HG03342 (cell line): ENCODE data around the gene GDPGP1.
"Not testable (repeated sequence)": the region's sequence is repeated elsewhere in the genome, so short reads cannot be mapped to it uniquely, and the experiment has no call there.

Experiments
- ATAC-seq: cut with Tn5 transposase; IDR thresholded peaks from one replicate; pipeline ENCODE4 v1.9.1; 2021; ENCODE audit warnings: mild to moderate bottlenecking, moderate library complexity; ENCODE audit not compliant: unreplicated experiment

GDPGP1 gene

DNA sequence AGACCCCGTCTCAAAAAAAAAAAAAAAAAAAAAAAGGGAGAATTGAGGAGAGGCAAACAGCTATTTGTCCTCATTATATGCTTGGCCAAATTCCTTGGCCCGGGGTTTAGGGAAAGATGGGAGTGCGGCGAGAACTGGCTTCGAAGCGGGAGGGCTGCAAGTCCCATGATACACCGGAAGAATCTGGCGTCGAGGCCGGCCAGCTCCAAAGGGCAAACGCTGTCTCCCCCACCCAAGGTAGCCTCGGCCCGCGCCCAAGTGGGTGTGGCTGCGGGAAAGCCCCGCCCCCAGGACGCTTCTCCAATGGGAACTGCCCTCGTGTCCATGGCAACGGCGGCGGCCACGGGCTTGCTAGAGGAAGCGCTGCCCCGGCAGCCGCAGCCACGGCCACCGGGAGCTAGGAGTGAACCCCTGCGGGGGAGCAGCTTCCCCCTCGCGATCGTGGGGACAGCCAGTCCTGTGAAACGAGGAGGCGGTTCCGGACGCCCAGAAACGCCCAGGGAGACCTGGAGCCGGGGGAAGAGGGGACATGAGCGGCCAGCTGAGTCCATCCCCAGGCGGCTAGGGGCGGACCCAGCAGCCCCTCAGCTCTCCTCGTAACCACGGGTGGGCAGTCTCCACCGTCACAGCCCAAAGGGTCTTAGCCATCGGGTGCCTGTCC is 15.3 kb downstream of the GDPGP1 start, which contains the start of gene TTLL13:
Gene TTLL13 (plus strand): TSS at position 354 of the 661 bp plus-strand sequence. CDS start 1,075 bp downstream, outside the sequence.
- peak; percentile 55 for ATAC-seq

DNA sequence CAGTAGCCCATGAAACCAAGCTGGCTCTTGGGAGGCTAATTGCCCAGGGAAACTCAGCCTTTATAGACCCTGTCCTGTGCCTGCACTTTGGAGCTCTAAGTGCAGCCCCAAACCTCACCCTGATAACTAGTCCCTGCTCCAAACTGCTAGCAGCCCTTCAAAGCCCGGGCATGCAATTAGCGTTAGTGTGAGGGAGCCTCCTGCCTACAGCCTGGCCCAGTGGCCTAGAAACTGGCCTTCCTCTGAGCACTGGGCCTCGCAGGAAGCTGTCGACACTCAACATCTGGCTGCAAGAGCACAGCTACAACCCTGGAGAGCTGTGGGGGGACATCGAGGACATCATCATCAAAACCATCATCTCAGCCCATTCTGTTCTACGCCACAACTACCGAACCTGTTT is 23.8 kb downstream of the GDPGP1 start:
- ATAC-seq: no peak

DNA sequence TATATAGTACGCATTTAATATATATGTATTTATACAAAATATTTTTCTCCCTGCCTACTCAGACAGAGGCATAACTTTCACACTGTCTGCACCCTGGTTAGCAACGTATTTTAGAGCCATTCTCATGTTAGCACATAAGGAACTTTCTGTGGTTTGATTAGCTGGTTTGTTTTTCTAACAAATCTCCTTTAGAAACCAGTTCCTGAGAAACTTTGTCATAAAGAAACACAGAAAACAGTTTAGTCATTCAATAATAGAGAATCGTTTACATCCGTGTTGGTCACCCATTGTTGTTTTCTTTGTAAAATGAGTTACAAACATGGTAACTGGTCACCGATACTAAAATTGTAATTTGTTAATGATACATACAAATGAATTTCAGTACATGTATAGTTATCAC is 25.5 kb downstream of the GDPGP1 start:
- peak; percentile 75 for ATAC-seq

- not testable (repeated sequence) for ATAC-seq
Observed at GRCh38 chr15:90260731-90261130, 26.7 kb downstream of the GDPGP1 start.

GRCh38 chr15:90261811-90262210 is 27.8 kb downstream of the GDPGP1 start:
- no peak for ATAC-seq

- ATAC-seq: no peak
Observed at GRCh38 chr15:90262426-90262825, 28.4 kb downstream of the GDPGP1 start.

DNA sequence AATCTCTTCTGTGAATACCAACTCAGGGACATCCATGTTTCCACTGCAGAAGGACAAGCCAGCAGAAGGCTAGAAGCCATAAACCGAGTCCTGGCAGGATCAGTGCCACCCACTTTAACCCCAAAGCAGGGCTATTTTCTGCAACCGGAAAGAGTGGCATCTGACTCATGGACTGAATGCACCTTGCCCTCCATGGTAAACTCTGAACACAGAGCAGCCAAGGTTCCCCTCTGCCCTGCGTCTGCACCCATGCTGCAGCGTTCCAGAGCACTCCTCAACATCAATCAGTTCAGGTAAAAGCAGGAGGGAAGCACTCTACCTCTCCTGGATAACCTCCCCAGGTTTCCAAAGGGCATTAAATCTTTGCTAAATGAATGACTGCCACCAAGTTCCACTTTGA is 30.7 kb downstream of the GDPGP1 start:
- ATAC-seq: no peak

GRCh38 chr15:90265271-90266060 is 31.5 kb downstream of the GDPGP1 start, which contains the start of gene NGRN:
TSS of gene NGRN (plus strand) at chr15:90265672. CDS start at chr15:90265713, 41 bp downstream.
- peak; percentile 93 for ATAC-seq

DNA sequence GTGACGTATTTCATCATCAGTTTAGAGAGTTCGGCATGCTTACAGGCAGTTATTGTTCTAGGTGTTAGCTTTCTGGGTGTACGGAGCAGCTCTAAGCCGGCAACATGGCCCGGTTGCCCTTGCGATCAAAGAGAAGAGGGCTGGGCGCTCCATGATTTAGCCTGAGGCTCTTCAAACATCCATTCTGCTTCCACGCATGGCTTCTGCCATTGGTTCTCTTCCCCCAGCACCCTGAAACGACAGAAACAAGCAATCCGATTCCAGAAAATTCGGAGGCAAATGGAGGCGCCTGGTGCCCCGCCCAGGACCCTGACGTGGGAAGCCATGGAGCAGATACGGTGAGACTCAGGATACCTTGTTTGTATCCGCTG is 32.0 kb downstream of the GDPGP1 start:
- peak; percentile 17 for ATAC-seq

DNA sequence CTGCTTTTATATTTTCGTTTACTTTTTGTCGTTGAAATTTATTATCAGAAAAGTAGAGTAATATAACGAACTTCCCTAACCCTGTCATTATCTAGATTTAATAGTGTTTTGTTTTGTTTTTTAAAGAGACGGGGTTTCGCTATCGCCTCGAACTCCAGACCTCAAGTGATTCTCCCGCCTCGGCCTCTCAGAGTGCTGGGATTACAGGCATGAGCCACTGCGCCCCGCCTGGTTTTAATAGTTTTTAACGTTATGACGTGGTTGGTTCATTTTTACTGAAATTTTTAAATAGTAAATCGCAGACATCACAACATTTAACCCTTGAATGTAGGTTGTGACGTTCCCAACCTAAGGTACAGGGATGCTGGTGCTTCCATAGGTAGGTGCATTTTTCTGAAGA is 32.5 kb downstream of the GDPGP1 start:
- ATAC-seq: no peak

DNA sequence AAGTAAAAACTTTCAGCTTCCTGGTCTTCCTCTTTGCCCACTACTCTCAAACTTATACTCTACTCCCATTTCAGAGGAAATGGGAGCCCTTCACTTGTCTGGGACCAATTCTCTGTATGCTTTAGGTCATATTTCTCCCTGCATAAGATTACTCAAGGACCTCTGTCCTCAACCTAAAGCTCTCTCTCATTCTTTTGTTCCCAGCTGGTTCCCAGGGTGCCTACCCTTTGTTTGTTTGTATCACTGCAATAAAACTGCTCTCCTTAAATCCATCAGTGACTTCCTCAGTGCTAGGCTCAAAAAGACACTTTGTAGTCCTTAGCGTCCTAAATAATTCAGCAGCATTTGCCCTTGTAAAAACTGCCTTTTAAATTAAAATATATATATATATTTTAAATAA is 34.4 kb downstream of the GDPGP1 start:
- ATAC-seq: no peak

GRCh38 chr15:90270502-90271150 is 36.6 kb downstream of the GDPGP1 start:
- no peak for ATAC-seq

- no peak for ATAC-seq
Observed at GRCh38 chr15:90271459-90272166, 37.6 kb downstream of the GDPGP1 start.

DNA sequence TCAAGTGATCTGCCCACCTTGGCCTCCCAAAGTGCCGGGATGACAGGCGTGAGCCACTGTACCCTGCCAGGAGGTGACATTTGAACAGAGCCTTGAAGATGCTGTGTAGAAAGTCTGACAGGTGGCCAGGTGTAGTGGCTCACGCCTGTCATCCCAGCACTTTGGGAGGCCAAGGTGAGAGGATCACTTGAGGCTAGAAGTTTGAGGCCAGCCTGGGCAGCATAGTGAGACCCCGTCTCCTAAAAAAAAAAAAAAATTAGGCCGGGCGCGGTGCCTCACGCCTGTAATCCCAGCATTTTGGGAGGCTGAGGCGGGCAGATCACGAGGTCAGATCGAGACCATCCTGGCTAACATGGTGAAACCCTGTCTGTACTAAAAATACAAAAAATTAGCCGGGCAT is 44.5 kb downstream of the GDPGP1 start:
- ATAC-seq: not testable (repeated sequence)

DNA sequence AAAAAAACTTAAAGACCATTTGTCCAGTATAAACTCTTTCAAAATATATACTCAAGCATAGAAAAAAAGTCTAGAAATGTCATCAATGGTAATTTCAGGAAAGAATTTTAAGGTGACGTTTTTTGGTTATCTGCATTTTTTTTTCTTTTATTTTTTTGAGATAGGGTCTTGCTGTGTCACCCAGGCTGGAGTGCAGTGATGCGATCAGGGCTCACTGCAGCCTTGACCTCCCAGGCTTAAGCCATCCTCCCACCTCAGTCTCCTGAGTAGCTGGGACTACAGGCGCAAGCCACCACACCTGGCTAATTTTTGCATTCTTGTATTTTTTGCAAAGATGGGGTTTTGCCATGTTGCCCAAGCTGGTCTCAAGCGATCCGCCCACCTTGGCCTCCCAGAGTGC is 46.7 kb downstream of the GDPGP1 start:
- not testable (repeated sequence) for ATAC-seq

- not testable (repeated sequence) for ATAC-seq
Observed at GRCh38 chr15:90281637-90282036, 47.6 kb downstream of the GDPGP1 start.

DNA sequence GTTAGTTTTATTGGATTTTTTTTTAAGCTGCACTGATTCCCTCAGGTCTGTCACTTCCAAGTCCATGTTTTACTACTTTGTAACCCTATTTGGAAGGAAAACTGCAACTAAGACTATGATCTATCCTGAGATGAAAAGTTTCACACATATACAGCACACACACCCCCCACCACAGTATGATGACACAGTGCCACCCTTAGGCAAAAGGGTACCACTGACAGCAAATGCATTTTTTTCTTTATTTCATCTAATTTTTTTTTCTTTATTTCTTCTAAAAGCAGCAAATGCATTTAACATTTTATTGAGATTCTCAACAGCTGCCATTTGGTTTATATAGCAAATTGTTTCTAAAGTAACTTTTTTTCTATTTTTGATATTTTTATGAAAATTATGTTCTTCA is 52.7 kb downstream of the GDPGP1 start:
- ATAC-seq: no peak

DNA sequence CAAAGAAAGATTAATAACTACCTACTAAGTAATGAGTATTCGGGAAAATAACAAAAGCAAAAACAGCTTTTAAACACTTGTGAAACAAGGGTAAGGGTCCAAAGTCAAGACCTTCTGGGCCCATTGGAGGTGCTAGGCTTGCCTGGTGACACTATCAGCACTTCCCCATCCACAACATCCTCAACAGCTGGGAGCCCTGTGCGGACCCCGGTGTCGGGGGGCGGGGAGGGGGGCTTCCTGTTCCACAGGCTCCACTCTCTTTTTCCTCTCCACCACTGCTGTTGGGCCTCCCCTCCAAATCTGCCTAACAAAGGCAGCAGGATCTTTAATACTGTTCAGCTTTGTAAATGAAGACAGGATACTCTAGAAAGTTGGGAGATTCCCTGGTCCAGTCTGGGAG is 53.1 kb downstream of the GDPGP1 start:
- ATAC-seq: no peak

DNA sequence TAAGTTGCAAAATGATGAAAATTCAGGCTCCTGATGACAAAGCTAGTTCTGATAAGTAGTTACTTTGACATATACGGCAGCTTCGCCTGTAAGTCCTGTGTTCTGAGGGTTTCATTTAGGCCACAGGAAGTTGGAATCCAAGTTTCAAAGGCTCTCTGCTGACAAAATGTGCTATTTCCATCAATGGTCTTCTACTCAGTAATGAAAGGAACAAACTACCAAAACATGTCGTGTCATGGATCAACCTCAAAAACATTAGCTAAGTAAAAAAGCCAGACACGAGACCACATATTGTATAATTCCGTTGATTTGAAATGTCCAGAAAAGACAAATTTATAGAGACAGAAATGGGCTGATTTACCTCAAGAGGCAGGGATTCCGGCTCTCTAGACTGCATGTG is 53.9 kb downstream of the GDPGP1 start:
- ATAC-seq: no peak

DNA sequence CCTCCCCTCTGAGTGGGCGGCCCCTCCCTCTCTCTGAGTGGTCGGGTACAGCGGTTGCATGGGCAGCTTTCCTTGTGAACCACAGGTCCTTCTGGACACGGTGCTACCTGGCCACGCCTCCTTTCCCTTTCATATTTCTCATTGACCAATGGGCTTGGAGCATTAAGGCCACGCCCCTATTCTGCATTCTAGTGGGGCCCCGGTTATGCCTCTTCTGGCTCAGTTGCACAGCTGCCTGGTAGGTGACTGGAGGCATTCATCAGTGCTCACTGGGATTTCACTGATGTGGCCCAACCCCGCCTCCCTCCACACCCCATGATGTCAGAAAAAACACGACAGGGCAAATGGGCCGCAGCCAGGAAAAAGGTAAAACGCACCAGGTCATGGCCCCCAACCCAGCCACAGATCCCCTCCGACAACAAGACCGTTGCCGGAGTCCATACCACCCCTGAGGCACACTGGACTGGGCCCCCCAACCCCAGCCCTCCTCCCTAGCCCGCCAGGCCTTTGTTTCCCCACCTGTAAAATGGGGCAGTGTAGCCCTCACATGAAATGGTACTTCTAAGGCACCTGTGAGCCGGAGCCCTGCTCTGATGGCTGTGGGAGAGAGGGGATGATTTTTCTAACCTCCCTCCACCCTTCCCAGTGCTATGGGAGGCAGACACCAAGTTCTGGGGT is 57.8 kb downstream of the GDPGP1 start:
- ATAC-seq: no peak
